ENCODE data around the gene SNX17. TPM values are rescaled to one million over a fixed set of nuclear protein-coding genes. Genes with fewer than 3 reads are reported as not detected.
A peak's percentile ranks its signal among the peaks of the same experiment; 100 is the strongest.

The SNX17 gene
- total and polyA plus RNA-seq, 2 of the 13 experiments (the other 11 are each of a cell fraction or from before 2014, with no cell fraction given) = 75.0 to 109 TPM

GRCh38 chr2:27370816-27371620 lies 602 bp downstream of the SNX17 start:
- FAIRE-seq = no peak
- Histone ChIP-seq H3K9me3 (ENCODE audit: low read length) (no peaks in the 10 kb centered on the region), H3K79me2 (ENCODE audit: insufficient read depth, low read length) (peaks cover 54% of the 10 kb centered on the region), H3K4me3 (replicated peaks in 1 of 3; ENCODE audit: insufficient read depth in 1 of 3, low read depth in 2 of 3, low read length in 3 of 3) (peak overlapping the region; percentile 85 to 96 (median 95)), H3K9ac (ENCODE audit: insufficient read depth, low read depth, low read length) (peak overlapping the region; percentile 97), H3K27ac (ENCODE audit: extremely low read length, insufficient read depth, low read length) (peak overlapping the region; percentile 83), H3K36me3 (replicated peaks in 1 of 2; ENCODE audit: control insufficient read depth in 1 of 2, insufficient read depth in 2 of 2, low read length in 2 of 2) (peaks cover 30 to 66% of the 10 kb centered on the region in 2 experiments), H3K27me3 (ENCODE audit: control insufficient read depth in 1 of 2, insufficient read depth in 2 of 2, low read length in 2 of 2) (no peaks in the 10 kb centered on the region; a peak in 1 of 5 replicates), H3K4me1 (ENCODE audit: insufficient read depth, low read length) (peaks cover 41% of the 10 kb centered on the region), H3K4me2 (ENCODE audit: low read depth, low read length) (peak overlapping the region; percentile 99), H4K20me1 (ENCODE audit: insufficient read depth, low read length) (no peaks in the 10 kb centered on the region; the same call in 1 of the 2 replicates), H2AFZ (ENCODE audit: low read length) (no peak overlapping the region)
- intact Hi-C loops (cut with micrococcal nuclease; ENCODE audit: unreplicated experiment) = loop anchor here (1.0 to 10.0 kb wide), 4 partner anchors 14 to 116 kb away; partner anchors contain the start of gene GTF3C2
- in situ Hi-C loops (cut with HindIII; ENCODE audit: extremely low pct_ligation_motif_present, low pct_unique_long_range_greater_than_20kb) = loop anchor here (5.0 kb wide), 1 partner anchor 49 kb away; the partner anchor contains the start of gene MPV17
- ATAC-seq = peak; percentile 53
- BruUV-seq (replicated peaks) = TSS peak; percentile 50
- DNase-seq (ENCODE audit: low spot score) = no peak
- CTCF ChIA-PET (ENCODE audit: low intra/inter-chr PET ratio, low total read pairs) = interaction anchor here (1.1 to 2.5 kb wide), 2 partner anchors 50 to 212 kb away, joined by 3 to 15 read pairs; partner anchors contain the start of gene ZNF512
- POLR2A ChIA-PET = interaction anchor here (0.9 to 9.5 kb wide), 13 partner anchors 10 to 160 kb away, joined by 3 to 125 read pairs (median 6); partner anchors contain the start of genes ATRAID, GTF3C2, MPV17 and NRBP1
- WGBS (ENCODE audit: low lambda C conversion rate) = 1% methylated on average over 22 of the region's 46 CpGs
- TF ChIP-seq ZNF101 (CRISPR knock-in tag; IDR thresholded peaks at IDR 0.05; ENCODE audit: borderline replicate concordance, low read depth) (0 out of 2 replicates have a peak, but pooled peaks have one; percentile 4), BORCS8-MEF2B (CRISPR knock-in tag; IDR thresholded peaks at IDR 0.05) (0 out of 2 replicates have a peak, but pooled peaks have one; percentile 32), KDM4B (CRISPR knock-in tag; IDR thresholded peaks at IDR 0.05) (no peak), ZNF468 (CRISPR knock-in tag; IDR thresholded peaks at IDR 0.05) (peak; percentile 94; the same call in 1 of the 2 replicates), MXI1 (IDR thresholded peaks at IDR 0.05; ENCODE audit: borderline replicate concordance, low read depth, low read length) (peak; percentile 69; the same call in 2 of the 3 replicates), MZF1 (CRISPR knock-in tag; IDR thresholded peaks at IDR 0.05; ENCODE audit: borderline replicate concordance) (0 out of 2 replicates have a peak, but pooled peaks have one; percentile 13), GRHL1 (CRISPR knock-in tag; conservative IDR thresholded peaks at IDR 0.05) (no peak), ZNF780A (CRISPR knock-in tag; IDR thresholded peaks at IDR 0.05) (peak; percentile 14; the same call in 1 of the 2 replicates)
- TF ChIP-seq, protein P1, sequence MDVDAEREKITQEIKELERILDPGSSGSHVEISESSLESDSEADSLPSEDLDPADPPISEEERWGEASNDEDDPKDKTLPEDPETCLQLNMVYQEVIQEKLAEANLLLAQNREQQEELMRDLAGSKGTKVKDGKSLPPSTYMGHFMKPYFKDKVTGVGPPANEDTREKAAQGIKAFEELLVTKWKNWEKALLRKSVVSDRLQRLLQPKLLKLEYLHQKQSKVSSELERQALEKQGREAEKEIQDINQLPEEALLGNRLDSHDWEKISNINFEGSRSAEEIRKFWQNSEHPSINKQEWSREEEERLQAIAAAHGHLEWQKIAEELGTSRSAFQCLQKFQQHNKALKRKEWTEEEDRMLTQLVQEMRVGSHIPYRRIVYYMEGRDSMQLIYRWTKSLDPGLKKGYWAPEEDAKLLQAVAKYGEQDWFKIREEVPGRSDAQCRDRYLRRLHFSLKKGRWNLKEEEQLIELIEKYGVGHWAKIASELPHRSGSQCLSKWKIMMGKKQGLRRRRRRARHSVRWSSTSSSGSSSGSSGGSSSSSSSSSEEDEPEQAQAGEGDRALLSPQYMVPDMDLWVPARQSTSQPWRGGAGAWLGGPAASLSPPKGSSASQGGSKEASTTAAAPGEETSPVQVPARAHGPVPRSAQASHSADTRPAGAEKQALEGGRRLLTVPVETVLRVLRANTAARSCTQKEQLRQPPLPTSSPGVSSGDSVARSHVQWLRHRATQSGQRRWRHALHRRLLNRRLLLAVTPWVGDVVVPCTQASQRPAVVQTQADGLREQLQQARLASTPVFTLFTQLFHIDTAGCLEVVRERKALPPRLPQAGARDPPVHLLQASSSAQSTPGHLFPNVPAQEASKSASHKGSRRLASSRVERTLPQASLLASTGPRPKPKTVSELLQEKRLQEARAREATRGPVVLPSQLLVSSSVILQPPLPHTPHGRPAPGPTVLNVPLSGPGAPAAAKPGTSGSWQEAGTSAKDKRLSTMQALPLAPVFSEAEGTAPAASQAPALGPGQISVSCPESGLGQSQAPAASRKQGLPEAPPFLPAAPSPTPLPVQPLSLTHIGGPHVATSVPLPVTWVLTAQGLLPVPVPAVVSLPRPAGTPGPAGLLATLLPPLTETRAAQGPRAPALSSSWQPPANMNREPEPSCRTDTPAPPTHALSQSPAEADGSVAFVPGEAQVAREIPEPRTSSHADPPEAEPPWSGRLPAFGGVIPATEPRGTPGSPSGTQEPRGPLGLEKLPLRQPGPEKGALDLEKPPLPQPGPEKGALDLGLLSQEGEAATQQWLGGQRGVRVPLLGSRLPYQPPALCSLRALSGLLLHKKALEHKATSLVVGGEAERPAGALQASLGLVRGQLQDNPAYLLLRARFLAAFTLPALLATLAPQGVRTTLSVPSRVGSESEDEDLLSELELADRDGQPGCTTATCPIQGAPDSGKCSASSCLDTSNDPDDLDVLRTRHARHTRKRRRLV (CRISPR knock-in tag; IDR thresholded peaks at IDR 0.05) = 0 out of 2 replicates have a peak, but pooled peaks have one; percentile 7
- TF ChIP-seq, protein P2, sequence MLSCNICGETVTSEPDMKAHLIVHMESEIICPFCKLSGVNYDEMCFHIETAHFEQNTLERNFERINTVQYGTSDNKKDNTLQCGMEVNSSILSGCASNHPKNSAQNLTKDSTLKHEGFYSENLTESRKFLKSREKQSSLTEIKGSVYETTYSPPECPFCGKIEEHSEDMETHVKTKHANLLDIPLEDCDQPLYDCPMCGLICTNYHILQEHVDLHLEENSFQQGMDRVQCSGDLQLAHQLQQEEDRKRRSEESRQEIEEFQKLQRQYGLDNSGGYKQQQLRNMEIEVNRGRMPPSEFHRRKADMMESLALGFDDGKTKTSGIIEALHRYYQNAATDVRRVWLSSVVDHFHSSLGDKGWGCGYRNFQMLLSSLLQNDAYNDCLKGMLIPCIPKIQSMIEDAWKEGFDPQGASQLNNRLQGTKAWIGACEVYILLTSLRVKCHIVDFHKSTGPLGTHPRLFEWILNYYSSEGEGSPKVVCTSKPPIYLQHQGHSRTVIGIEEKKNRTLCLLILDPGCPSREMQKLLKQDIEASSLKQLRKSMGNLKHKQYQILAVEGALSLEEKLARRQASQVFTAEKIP (CRISPR knock-in tag; IDR thresholded peaks at IDR 0.05; ENCODE audit: borderline replicate concordance) = no peak

All from HepG2 (cell line).